ENCODE data around the gene KIF7. TPM values are rescaled to one million over a fixed set of nuclear protein-coding genes. Genes with fewer than 3 reads are reported as not detected.
A peak's percentile ranks its signal among the peaks of the same experiment; 100 is the strongest.

Gene KIF7
- total RNA-seq, 1 donor from 2014 or later: 5.4 TPM

DNA sequence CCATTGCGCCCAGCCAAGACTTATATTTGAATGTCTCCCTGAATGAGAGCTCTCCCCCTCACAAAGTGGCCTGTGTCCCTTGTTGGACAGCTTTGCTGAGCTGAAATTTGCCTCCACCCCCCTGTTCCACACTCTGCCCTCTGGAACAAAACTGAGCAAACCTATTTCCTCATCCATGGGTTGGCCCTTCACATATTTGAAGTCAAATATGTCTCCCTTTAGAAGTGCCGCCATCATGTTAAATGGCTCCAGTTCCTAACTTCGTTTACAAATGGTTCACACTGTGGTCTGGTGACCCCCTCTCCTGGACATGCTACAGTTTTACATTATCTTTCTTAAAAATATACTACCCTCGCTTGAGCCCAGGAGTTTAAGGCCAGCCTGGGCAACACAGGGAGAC lies 19.3 kb upstream of the KIF7 start:
- H3K4me3 ChIP-seq (ENCODE audit: low read depth, low read length): no peak overlapping the region
- no peak for TF ChIP-seq CTCF (conservative IDR thresholded peaks at IDR 0.05; ENCODE audit: low read depth, low read length)
- no peak for DNase-seq (ENCODE audit: low read depth)

- DNase-seq (ENCODE audit: low read depth): no peak
- TF ChIP-seq CTCF (conservative IDR thresholded peaks at IDR 0.05; ENCODE audit: low read depth, low read length): peak; percentile 46
- H3K4me3 ChIP-seq (ENCODE audit: low read depth, low read length): no peak overlapping the region
Observed at GRCh38 chr15:89673165-89673512, 17.9 kb upstream of the KIF7 start.

DNA sequence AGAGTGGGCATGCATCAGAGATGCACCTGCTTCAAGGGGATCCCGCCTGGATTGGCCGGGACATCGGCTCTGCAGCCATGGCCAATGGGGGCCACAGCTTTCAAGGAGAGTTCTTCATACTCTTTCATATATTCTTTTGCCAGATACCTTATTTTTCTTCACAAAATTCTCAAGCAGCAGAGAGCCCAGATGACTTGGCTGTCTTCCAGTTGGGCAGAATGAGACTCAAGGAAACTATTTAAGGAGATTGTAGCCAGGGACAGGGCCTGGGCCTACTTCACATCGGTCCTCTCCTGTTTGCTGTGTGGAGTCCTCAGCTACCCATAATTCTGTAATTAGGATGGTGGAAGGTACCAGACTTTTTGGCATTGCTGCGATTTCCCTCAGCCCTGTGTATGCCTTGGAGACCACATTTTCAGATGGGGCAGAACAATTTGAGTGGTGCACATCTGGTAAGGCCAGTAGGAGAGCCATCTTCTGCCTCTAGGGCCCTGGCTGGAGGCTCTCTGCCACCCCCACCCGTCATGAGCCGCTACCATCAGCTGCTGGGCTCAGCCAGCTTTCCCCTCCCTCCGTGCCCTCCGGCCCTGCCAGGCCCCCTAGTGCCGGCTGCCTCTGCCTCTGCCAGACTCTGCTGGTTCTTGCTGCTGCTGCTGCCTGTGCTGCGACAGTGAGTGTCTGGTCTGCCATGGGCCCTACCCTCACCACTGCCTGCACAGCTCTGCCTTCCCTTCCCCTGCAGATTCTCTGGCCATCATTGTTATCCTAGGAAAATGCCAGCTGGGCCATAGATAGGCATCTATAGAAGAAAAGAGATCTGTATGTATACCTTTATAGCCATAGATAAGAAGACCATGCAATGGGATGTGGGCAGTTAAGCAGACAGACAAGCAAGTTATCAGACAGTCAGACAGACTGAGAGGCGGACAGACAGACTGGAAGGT lies 17.2 kb upstream of the KIF7 start:
- DNase-seq (ENCODE audit: low read depth): no peak
- TF ChIP-seq CTCF (conservative IDR thresholded peaks at IDR 0.05; ENCODE audit: low read depth, low read length): no peak
- H3K4me3 ChIP-seq (ENCODE audit: low read depth, low read length): no peak overlapping the region

DNA sequence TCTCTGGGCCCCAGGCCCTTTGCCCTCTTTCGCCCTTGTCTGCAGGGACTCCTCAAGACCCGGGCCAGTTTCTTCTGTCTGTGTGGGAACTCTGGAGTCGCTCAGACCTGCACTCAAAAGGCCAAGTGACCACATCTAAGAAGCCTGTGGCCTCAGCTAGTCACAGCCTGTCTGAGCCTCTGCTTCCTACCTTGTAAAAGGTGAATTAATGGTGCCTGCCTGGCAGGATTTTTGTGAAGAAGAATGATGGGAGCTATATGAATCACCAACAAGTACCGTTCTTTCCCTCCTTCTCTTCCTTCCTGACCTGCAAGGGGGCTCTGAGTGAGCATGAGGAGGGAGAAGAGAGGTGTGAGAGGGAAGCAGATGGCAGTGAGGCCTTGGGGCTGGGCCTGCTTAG lies 16.4 kb upstream of the KIF7 start:
- TF ChIP-seq CTCF (conservative IDR thresholded peaks at IDR 0.05; ENCODE audit: low read depth, low read length): no peak
- no peak for DNase-seq (ENCODE audit: low read depth)

DNA sequence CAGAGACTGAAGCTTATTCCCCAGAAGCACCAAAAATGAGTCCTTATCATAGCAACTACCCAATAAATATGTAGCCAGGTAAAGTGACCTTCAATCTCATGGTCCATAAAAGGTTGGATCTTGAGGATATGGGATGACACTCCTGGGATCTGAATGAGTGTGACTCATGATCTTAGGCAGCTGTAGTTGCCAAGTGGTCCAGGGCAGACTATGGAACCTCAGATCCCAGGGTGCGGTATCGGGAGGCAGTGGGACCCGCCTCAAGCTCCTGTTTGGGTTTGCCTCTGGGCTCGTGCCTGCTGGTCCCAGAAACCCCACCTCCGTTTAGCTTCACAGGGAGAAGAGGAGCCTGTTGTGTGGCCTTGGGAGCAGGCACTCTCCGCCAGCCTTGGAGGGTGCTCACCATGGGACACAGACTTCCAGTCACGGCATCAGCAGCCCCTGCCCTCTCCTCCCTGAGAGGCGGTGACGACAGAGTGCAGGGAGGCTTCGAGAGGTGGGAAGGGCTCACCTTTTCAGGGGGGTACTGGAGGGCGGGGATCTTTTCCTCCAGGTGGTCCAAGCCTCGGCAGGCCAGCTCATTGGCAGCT lies 15.8 kb upstream of the KIF7 start:
- no peak for DNase-seq (ENCODE audit: low read depth)
- no peak overlapping the region for H3K4me3 ChIP-seq (ENCODE audit: low read depth, low read length)
- no peak for TF ChIP-seq CTCF (conservative IDR thresholded peaks at IDR 0.05; ENCODE audit: low read depth, low read length)

More for the DNA sequence above, 16.4 kb upstream of the KIF7 start:
- no peak overlapping the region for H3K4me3 ChIP-seq (ENCODE audit: low read depth, low read length)

- no peak for DNase-seq (ENCODE audit: low read depth)
- TF ChIP-seq CTCF (conservative IDR thresholded peaks at IDR 0.05; ENCODE audit: low read depth, low read length): no peak
- no peak overlapping the region for H3K4me3 ChIP-seq (ENCODE audit: low read depth, low read length)
Observed at GRCh38 chr15:89669941-89670340, 14.7 kb upstream of the KIF7 start.

Data from epithelial cell of proximal tubule (primary cell).